GM12892 (cell line): ENCODE data around the gene ZC3H15.

Experiments used
- POLR2A ChIP-seq: IDR thresholded peaks from 2 replicates; pipeline ENCODE4 v1.6.1; 2011; ENCODE audit warnings: low read depth, low read length, control low read depth
- POLR2AphosphoS5 ChIP-seq: IDR thresholded peaks from 2 replicates; pipeline ENCODE4 v1.6.1; 2011; ENCODE audit warnings: low read depth, low read length, control low read depth
- TAF1 ChIP-seq: IDR thresholded peaks from 2 replicates; pipeline ENCODE4 v1.6.1; 2011; ENCODE audit warnings: low read depth, mild to moderate bottlenecking, control low read depth, low read length, borderline replicate concordance

DNA sequence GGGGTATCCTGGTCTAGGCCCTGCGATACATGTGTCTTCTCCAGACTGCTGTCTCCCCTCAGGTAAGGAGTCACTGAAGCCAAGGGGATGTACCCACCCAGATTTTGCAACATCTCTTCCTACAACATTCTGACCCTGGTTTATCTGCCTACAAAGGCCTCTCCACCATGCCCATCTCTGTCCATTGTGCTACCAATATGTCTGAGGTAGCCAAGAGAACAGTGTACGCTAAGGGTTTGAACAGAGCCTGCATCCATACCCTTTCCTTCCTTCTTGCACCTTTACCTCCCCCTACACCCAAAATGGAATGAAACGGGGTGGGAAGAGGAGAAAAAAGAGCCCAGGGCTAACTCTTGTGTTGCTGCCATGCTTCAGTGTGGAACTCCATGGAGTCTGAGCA lies 11.9 kb downstream of the ZC3H15 start:
- TF ChIP-seq POLR2A (no peak), POLR2AphosphoS5 (no peak), TAF1 (no peak)
